ENCODE data around the gene TWNK.
"Not testable (repeated sequence)": the region's sequence is repeated elsewhere in the genome, so short reads cannot be mapped to it uniquely, and the experiment has no call there.

TWNK gene

DNA sequence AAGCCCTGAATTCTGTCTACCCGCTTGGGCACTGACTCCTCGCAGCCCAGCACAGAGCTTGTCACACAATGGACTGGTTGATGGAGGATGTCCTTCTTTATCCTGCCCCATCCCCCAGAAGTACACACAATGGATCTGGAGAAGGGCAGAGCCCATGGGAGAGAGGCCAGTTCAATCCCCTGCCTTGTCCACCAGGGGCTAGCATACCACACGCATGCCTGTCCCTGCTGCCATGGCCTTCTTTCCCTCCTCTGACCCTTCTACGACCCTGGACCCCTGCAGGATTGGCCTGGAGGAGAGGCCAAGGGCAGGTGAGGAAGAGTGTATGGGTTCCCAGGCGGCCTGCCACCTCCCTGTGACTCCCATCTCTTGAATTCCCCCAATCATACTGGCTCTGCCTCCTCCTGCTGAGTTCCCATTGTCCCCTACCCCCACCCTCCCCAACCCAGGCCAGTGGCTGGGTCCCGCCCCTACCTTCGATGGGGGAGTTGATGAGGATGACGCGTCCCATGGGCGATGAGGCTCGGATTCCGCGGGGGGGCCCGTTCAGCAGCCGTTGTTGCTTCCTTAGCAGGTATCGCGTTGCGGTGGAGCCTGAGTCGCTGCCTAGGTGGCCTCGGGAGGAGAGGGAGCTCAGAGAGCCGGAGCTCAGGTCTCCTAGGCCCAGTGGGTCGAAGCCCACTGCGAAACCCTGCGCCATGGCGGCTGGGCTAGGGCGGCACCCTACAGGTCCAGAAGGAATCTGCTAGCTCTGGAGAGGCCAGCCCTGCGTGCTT, 42.4 kb downstream of the TWNK start:
- in situ Hi-C loops (cut with MboI; ENCODE audit: low sequenced_read_pairs) = no loop called here

GRCh38 chr10:101030496-101031127, 43.3 kb downstream of the TWNK start:
- in situ Hi-C loops (cut with MboI; ENCODE audit: low sequenced_read_pairs) = no loop called here

DNA sequence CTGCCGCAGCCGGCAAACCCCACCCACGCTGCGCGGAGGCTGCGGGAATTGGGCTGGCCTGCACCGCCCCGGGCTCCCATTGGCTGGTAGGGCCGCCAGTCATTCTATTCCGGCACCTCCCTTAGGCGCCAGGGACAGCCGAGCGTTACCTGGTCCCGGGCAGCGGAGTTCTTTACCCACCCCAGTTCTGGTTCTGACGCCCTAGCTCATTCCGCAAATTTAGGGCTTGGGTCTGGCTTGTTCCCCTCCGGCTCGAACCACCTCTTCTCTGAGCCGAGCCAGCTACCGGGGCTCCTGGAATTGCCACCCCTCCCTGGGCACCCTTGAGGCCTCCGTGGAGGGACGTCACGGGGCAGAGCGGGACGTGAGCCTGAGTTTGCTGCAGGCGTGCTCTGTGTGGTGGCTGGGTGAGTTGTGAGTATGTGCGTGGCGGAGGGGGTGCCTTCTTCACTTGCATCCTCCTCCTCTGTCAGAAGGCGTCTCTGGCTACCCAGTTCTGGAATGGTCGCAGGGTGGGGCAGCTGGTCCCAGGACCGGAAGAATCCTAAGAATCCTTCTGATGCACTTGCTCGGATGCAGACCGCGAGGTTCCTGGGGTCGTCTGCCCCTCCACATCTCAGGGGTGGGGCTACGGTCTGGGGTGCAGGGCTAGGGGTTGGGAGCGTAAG, 43.9 kb downstream of the TWNK start, which contains the start of the genes PDZD7 and SFXN3:
PDZD7 (minus strand) TSS at position 2 of the 668 bp plus-strand sequence. CDS start 910 bp downstream, outside the sequence.
SFXN3 (plus strand) TSS at position 107 of the 668 bp plus-strand sequence. CDS start 3,461 bp downstream, outside the sequence.
- in situ Hi-C loops (cut with MboI; ENCODE audit: low sequenced_read_pairs) = no loop called here

- in situ Hi-C loops (cut with MboI; ENCODE audit: low sequenced_read_pairs) = no loop called here
Measured at GRCh38 chr10:101031796-101032636, 44.7 kb downstream of the TWNK start.

DNA sequence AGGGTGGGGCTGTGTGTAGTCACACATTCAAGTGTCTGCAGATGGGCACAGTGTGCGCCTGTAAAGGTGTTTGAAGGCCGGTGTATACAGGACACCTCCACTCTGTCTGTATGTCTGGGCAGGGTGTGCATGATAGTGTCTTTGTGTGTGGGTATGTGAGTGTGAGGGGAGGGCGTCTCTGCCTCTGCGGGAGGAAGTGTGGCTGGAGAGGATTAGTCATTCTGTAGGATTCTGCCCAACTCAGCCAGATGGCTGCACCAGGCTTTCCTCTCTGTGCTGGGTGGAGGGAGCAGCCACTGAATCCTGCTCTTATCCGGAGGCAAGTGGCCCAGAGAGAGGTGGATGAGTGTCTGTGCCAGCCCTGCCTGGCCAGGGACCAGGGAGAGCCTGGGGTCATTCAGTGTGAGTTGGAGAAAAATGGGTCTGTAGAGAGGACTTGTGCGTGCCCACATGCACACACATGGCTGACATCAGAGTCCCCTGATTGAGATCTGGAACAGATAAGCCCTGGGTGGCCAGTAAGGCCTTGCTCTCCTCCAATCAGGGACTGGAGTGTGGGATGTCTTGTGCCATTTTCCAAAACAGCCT, 45.4 kb downstream of the TWNK start:
- in situ Hi-C loops (cut with MboI; ENCODE audit: low sequenced_read_pairs) = no loop called here

GRCh38 chr10:101033276-101033675, 45.9 kb downstream of the TWNK start:
- in situ Hi-C loops (cut with MboI; ENCODE audit: low sequenced_read_pairs) = no loop called here

DNA sequence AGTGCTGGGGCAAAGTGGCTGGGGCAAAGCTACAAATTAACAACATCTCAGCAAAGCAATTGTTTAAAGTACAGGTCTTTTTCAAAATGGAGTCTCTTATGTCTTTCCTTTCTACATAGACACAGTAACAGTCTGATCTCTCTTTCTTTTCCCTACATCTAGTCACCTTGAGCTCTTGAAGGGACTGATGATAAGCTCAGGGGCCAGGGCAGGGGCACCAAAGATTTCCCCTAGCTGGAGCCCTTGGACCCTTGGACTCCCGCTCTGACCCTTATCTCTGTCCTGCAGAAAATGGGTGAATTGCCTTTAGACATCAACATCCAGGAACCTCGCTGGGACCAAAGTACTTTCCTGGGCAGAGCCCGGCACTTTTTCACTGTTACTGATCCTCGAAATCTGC, 47.1 kb downstream of the TWNK start:
- in situ Hi-C loops (cut with MboI; ENCODE audit: low sequenced_read_pairs) = not testable (repeated sequence)

- in situ Hi-C loops (cut with MboI; ENCODE audit: low sequenced_read_pairs) = no loop called here
Measured at GRCh38 chr10:101035314-101035713, 48.0 kb downstream of the TWNK start.

DNA sequence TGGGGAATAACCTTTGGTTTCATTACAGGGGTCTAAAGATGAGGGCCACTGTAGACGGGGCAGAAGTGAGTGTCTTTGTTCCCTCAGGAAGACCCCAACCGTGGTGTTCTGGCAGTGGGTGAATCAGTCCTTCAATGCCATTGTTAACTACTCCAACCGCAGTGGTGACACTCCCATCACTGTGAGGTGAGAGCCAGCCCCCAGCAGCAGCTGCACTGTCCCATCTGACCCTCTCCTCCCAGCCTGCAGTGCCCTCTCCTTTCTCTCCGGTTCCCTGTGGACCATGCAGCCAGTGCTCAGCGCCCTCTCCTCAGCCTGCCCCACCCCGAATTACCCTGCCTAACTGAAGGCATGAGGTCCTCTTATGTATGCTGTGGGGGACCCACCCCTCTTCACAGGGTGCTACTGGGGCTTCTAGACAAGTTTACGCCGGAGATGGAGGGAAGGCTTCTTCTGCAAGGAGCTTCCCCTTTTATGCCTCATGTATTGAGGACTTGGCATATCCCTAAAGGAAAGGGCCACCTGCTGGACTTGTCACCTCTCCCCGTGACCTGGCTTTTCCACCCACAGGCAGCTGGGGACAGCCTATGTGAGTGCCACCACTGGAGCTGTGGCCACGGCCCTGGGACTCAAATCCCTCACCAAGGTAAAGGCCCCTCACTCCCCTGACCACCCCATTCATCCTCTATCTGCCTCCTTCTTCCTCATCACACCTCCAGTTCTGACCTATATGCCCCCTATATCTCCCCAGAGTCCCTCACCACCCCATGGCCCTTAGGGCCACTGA, 48.8 kb downstream of the TWNK start:
- in situ Hi-C loops (cut with MboI; ENCODE audit: low sequenced_read_pairs) = no loop called here

GRCh38 chr10:101036726-101037125, 49.4 kb downstream of the TWNK start:
- in situ Hi-C loops (cut with MboI; ENCODE audit: low sequenced_read_pairs) = no loop called here

DNA sequence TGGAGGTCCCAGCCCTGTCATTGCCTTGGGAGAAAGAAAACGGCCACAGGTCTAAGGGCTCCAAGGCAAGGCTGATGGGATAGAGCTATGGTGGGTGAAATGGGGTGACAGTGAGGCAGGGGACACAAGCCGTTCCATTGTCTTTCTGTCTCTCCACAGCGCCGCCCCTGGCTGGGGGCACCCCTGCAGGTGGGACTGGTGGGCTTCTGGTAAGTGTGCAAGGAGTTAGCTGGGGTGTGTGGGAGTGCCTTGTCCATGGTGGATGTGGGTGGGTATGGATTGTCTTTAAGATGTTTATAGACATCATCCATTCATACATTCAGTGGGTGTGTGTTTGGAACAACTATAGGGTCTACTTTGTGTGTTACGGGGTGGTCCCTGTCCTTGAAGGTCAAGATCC, 51.1 kb downstream of the TWNK start:
- in situ Hi-C loops (cut with MboI; ENCODE audit: low sequenced_read_pairs) = no loop called here

GRCh38 chr10:101040061-101040460, 52.7 kb downstream of the TWNK start:
- in situ Hi-C loops (cut with MboI; ENCODE audit: low sequenced_read_pairs) = no loop called here

- in situ Hi-C loops (cut with MboI; ENCODE audit: low sequenced_read_pairs) = no loop called here
Measured at GRCh38 chr10:101040851-101041250, 53.5 kb downstream of the TWNK start.

DNA sequence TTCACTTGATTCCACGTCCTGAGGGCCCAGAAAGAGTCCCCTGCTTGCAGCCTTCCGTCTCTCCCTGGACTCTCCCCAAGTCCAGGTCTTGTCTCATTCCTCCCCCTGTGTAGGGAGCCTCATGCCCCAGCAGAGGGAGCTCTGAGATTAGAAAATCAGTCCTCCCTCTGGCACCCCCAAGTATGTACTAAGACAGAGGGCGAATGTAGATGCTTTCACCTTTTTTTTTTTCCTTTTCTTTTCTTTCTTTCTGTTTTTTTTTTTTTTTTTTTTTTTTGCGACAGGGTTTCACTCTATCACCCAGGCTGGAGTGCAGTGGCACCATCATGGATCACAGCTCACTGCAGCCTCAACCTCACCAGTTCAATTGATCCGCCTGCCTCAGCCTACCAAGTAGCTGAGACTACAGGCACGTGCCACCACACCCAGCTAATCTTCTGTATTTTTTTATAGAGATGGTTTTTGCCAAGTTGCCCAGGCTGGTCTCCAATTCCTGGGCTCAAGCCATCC, 54.0 kb downstream of the TWNK start:
- in situ Hi-C loops (cut with MboI; ENCODE audit: low sequenced_read_pairs) = no loop called here

- in situ Hi-C loops (cut with MboI; ENCODE audit: low sequenced_read_pairs) = no loop called here
Measured at GRCh38 chr10:101042118-101042517, 54.8 kb downstream of the TWNK start.

- in situ Hi-C loops (cut with MboI; ENCODE audit: low sequenced_read_pairs) = no loop called here
Measured at GRCh38 chr10:101042667-101043362, 55.5 kb downstream of the TWNK start.

GRCh38 chr10:101043363-101043707, 56.0 kb downstream of the TWNK start:
- in situ Hi-C loops (cut with MboI; ENCODE audit: low sequenced_read_pairs) = no loop called here
